GM10266 (cell line): ENCODE measurements around the gene FAM20B.
A peak's percentile ranks its signal among the peaks of the same experiment; 100 is the strongest.
"Not testable (repeated sequence)": the region's sequence is repeated elsewhere in the genome, so short reads cannot be mapped to it uniquely, and the experiment has no call there.

Experiments
- DNase-seq: peaks from one replicate; pipeline ENCODE4 v3.0.0; 2012; ENCODE audit errors: extremely low spot score
- TF ChIP-seq, protein P1 (sequence below): IDR thresholded peaks from 2 replicates; pipeline ENCODE4 v1.5.1; 2012; ENCODE audit warnings: mild to moderate bottlenecking, low read depth; ENCODE audit not compliant: control insufficient read depth, insufficient read depth; ENCODE audit errors: missing control alignments

FAM20B gene, protein sequence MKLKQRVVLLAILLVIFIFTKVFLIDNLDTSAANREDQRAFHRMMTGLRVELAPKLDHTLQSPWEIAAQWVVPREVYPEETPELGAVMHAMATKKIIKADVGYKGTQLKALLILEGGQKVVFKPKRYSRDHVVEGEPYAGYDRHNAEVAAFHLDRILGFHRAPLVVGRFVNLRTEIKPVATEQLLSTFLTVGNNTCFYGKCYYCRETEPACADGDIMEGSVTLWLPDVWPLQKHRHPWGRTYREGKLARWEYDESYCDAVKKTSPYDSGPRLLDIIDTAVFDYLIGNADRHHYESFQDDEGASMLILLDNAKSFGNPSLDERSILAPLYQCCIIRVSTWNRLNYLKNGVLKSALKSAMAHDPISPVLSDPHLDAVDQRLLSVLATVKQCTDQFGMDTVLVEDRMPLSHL

DNA sequence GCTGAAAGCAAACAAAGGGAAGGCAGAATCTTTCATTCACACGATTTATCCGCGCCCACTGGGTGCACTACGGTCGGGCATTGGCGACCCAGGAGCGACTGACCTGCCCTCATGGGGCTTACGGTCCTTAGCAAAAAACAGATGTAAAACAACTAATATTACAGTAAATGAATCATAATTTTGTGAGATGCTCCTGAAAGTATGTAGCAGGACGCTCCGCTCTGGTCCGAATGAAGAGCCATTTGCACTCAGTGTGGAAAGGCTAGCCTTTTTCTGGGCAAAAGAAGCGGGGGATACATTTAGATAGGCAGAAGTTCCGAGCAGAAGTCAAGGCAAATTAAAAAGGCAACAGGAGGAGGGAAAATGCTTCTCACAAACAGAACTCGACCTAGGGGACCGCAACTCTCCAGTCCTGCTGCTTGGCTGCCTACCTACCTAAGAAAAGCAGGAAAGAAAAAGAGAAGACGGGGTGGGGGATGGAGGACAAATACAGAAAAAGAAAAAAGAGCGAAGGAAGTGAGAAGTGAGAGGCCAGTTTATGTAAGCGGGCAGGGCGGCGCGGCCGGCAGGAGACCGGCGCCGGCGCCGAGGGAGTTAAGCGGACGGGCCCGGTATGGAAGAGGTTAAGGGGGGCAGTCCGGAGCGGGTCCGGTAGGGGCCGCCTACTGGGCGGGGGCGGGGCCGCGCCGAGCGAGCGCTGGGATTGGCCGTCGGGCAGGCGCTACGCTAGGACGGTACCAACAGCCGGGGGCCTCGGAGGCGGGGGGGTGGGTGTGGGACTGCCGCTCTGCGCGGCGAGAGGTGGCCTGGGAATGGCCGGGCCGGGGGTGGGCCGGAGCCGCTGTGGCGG, at the start of gene FAM20B:
Gene FAM20B (plus strand): TSS at position 770 of the 850 bp plus-strand sequence. CDS start 17,954 bp downstream, outside the sequence.
- TF ChIP-seq, protein P1, sequence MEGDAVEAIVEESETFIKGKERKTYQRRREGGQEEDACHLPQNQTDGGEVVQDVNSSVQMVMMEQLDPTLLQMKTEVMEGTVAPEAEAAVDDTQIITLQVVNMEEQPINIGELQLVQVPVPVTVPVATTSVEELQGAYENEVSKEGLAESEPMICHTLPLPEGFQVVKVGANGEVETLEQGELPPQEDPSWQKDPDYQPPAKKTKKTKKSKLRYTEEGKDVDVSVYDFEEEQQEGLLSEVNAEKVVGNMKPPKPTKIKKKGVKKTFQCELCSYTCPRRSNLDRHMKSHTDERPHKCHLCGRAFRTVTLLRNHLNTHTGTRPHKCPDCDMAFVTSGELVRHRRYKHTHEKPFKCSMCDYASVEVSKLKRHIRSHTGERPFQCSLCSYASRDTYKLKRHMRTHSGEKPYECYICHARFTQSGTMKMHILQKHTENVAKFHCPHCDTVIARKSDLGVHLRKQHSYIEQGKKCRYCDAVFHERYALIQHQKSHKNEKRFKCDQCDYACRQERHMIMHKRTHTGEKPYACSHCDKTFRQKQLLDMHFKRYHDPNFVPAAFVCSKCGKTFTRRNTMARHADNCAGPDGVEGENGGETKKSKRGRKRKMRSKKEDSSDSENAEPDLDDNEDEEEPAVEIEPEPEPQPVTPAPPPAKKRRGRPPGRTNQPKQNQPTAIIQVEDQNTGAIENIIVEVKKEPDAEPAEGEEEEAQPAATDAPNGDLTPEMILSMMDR, result no peak
- DNase-seq, result peak; percentile 98

DNA sequence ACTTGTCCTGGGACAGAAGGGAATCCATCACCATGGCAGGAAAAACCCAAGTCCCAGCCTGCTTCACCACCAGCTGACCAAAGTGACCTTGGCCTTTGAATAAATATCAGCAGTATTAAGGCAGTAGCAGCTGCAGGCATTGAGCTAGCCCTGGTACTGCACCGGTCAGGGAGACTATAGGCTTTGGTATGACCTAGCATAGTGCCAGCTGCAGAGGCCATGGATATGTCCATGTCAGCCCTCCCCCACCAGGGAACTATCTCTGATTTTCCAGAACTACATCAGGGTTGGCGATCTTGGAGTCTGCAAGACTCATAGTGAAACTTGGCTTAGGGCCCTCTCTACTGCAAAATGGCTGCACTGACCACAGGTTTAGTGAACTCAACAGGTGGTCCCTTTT, 49.2 kb upstream of the FAM20B start:
- TF ChIP-seq, protein P1, result no peak
- DNase-seq, result no peak

DNA sequence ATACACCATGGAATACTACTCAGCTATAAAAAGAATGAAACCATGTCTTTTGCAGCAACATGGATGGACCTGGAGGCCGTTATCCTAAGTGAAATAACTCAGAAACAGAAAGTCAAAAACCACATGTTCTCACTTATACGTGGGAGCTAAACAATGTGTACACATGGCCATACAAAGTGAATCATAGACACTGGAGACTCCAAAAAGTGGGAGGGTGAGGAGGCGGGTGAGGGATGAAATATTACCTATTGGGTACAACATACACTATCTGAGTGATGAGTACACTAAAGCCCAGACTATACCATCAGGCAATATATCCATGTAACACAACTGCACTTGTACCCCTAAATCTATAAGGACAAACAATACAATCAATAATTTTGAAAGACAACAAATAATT, 39.5 kb upstream of the FAM20B start:
- no peak for DNase-seq
- TF ChIP-seq, protein P1, result no peak

DNA sequence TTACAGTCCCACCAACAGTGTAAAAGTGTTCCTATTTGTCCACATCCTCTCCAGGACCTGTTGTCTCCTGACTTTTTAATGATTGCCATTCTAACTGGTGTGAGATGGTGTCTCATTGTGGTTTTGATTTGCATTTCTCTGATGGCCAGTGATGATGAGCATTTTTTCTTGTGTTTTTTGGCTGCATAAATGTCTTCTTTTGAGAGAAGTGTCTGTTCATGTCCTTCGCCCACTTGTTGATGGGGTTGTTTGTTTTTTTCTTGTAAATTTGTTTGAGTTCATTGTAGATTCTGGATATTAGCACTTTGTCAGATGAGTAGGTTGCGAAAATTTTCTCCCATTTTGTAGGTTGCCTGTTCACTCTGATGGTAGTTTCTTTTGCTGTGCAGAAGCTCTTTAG, 37.5 kb upstream of the FAM20B start:
- not testable (repeated sequence) for DNase-seq

DNA sequence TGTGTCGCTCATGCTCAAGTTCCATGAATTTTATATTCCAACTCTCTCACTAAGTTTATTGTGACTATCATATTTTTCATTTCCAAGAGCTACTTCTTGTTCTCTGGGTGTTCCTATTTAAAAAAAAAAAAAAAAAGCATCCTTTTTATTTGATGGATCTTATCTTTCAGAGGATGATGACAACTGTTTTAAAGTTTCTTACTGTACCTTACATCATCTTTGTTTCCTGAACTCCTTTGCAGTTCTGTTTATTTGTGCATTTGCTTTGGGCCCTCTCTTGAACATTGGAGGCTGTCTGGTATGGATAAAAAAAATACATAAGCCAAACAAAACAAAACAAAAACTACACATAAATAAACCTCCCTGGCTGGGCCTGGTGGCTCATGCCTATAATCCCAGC, 32.1 kb upstream of the FAM20B start:
- no peak for DNase-seq
- TF ChIP-seq, protein P1, result no peak

DNA sequence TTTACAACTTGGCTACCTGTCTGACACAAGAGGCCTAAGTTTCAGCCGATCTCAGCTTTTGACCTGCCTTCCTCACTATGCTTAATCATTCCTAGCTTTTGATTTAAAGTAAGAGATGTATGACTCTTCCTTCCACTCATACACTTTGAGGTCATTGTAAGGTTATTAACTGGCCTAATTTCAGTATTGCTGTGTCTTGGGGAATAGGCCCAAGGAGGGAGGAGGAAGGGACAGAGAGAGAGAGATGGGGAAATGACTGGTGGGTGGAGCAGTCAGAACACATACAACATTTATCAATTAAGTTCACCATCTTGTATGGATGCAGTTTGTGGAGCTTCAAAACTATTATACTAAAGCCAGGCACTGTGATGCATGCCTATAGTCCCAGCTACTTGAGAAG, 28.3 kb upstream of the FAM20B start:
- TF ChIP-seq, protein P1, result no peak

DNA sequence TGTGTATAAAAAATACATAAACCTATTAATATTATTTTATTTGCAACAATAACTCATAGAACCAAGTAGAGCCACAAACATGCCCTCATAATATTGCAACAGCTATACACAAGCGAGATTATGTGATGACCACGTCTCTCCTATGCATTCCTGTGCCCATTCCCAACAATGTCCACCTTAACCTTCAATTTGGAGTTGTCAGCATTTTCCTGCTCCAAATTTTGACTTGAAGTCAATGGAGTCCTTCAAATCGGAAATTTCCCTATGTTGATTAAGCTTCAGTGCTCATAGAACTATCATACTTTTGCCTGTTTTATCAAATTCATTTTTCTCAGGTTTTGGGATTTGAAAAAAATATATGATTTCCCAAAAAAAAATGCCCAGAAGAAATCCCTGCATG, 27.4 kb upstream of the FAM20B start:
- DNase-seq, result no peak
- TF ChIP-seq, protein P1, result no peak

More for the DNA sequence above, 28.3 kb upstream of the FAM20B start:
- no peak for DNase-seq
